HCT116 (cell line): Measurements from ENCODE around the gene UBE3D. TPM values are rescaled to one million over a fixed set of nuclear protein-coding genes. Genes with fewer than 3 reads are reported as not detected.

ENCODE experiments used
- ATAC-seq: fragments of 200-7000 bp; cut with Tn5 transposase; 2 replicates; pipeline ENCODE4 v1.9.1; 2020; ENCODE audit warnings: mild to moderate bottlenecking, moderate library complexity
- BruUV-seq: library from RNA; stranded (reverse); fragments of 400-500 nt; replicated peaks from 2 replicates; lab custom pipeline; 2021; lab: Mats Ljungman, UMichigan
- CTCF ChIA-PET: fragments of 300-600 bp; sonication (Branson Sonifier 250); formaldehyde crosslinking; loops from one replicate; lab custom pipeline; 2021; ENCODE audit warnings: antibody characterized with exemption; lab: Charles Lee
- POLR2A ChIA-PET: fragments of 300-600, 350-600 bp; sonication (Branson Sonifier 250); formaldehyde crosslinking; loops from one replicate; lab custom pipeline; 2021; ENCODE audit warnings: antibody characterized with exemption; lab: Charles Lee
- RAD21 ChIA-PET, 2 experiments: fragments of 300-600 bp; sonication (Branson Sonifier 250); formaldehyde crosslinking; loops; one replicate each; lab custom pipeline; 2023; ENCODE audit warnings: low total read pairs in 2 of 2; ENCODE audit not compliant: uncharacterized antibody in 2 of 2, unreplicated experiment in 2 of 2, low non-redundant PET in 1 of 2; lab: Charles Lee
- DNase-seq: peaks from one replicate; pipeline ENCODE4 v3.0.0-alpha.2; 2010; ENCODE audit warnings: low read depth, low spot score
- H2AFZ ChIP-seq: fragments of 200-600 bp; shearing (Covaris generic), sonication (generic); 2 replicates; pipeline ENCODE4 v1.6.1; 2017; ENCODE audit warnings: low read depth, mixed run types, mixed read lengths, antibody characterized with exemption, low read length; ENCODE audit not compliant: poor library complexity, severe bottlenecking
- H3K27ac ChIP-seq: 2 replicates; pipeline ENCODE4 v1.5.1; 2012; ENCODE audit warnings: low read depth, low read length
- H3K27me3 ChIP-seq: fragments of 200-600 bp; sonication (generic); 2 replicates; pipeline ENCODE4 v1.6.1; 2016; ENCODE audit warnings: mixed run types, low read length, mixed read lengths; ENCODE audit not compliant: insufficient read depth
- H3K36me3 ChIP-seq, 2 experiments: fragments of 200-500 bp in 1 of 2; fragments of 200-600 bp in 1 of 2; sonication (Bioruptor generic) in 1 of 2; sonication (generic) in 1 of 2; 2 replicates each; pipeline versions ENCODE4 v1.5.1 to v1.6.1; 2014 to 2016; ENCODE audit warnings: low read length in 2 of 2, inconsistent platforms in 1 of 2, mixed read lengths in 1 of 2, mixed run types in 1 of 2; ENCODE audit not compliant: insufficient read depth in 2 of 2, control insufficient read depth in 1 of 2
- H3K4me1 ChIP-seq, 2 experiments: fragments of 200-600 bp in 1 of 2; sonication (generic) in 1 of 2; 2 replicates each; pipeline versions ENCODE4 v1.5.1 to v1.6.1; 2012 to 2017; ENCODE audit warnings: low read length in 2 of 2, inconsistent platforms in 1 of 2, mild to moderate bottlenecking in 1 of 2, mixed read lengths in 1 of 2, mixed run types in 1 of 2, moderate library complexity in 1 of 2; ENCODE audit not compliant: insufficient read depth in 2 of 2, control insufficient read depth in 1 of 2
- H3K4me2 ChIP-seq: fragments of 200-600 bp; sonication (generic); 2 replicates; pipeline ENCODE4 v1.6.1; 2017; ENCODE audit warnings: mixed run types, low read length, mixed read lengths
- H3K4me3 ChIP-seq, 2 experiments: fragments of 200-600 bp in 1 of 2; sonication (generic) in 1 of 2; replicated peaks in 1 of 2; 2 replicates each; pipeline ENCODE4 v1.5.1; 2011 to 2016; ENCODE audit warnings: low read length in 2 of 2, control low read depth in 1 of 2, low read depth in 1 of 2, mild to moderate bottlenecking in 1 of 2, mixed read lengths in 1 of 2, mixed run types in 1 of 2
- H3K79me2 ChIP-seq: fragments of 200-600 bp; sonication (generic); 2 replicates; pipeline ENCODE4 v1.6.1; 2017; ENCODE audit warnings: mild to moderate bottlenecking, mixed run types, low read length, moderate library complexity, mixed read lengths; ENCODE audit not compliant: insufficient read depth
- H3K9ac ChIP-seq: fragments of 200-600 bp; sonication (generic); 2 replicates; pipeline ENCODE4 v1.6.1; 2016; ENCODE audit warnings: low read length, mixed read lengths
- H3K9me2 ChIP-seq: fragments of 200-600 bp; sonication (generic), shearing (Covaris generic); 2 replicates; pipeline ENCODE4 v1.6.1; 2017; ENCODE audit warnings: mixed run types, mild to moderate bottlenecking, moderate library complexity; ENCODE audit not compliant: insufficient read depth
- H3K9me3 ChIP-seq, 2 experiments: fragments of 200-500 bp in 1 of 2; fragments of 200-600 bp in 1 of 2; sonication (Bioruptor generic) in 1 of 2; sonication (generic) in 1 of 2; 2 replicates each; pipeline ENCODE4 v1.6.1; 2014 to 2017; ENCODE audit warnings: low read length in 2 of 2, mixed read lengths in 2 of 2, inconsistent platforms in 1 of 2, low read depth in 1 of 2, mild to moderate bottlenecking in 1 of 2, mixed run types in 1 of 2, moderate library complexity in 1 of 2; ENCODE audit not compliant: control insufficient read depth in 1 of 2, insufficient read depth in 1 of 2
- H4K20me1 ChIP-seq: fragments of 200-600 bp; sonication (generic), shearing (Covaris generic); 2 replicates; pipeline ENCODE4 v1.6.1; 2017; ENCODE audit warnings: mixed run types, mild to moderate bottlenecking, moderate library complexity; ENCODE audit not compliant: insufficient read depth
- CBX3 ChIP-seq: IDR thresholded peaks from 2 replicates; pipeline ENCODE4 v1.6.1; 2012; ENCODE audit warnings: low read depth
- CTCF ChIP-seq, 3 experiments: fragments of 200-600 bp in 1 of 3; sonication (generic) in 1 of 3; IDR thresholded peaks in 2 of 3; conservative IDR thresholded peaks in 1 of 3; 2 replicates each; pipeline ENCODE4 v1.5.1; 2012 to 2017; ENCODE audit warnings: low read depth in 2 of 3, low read length in 2 of 3, antibody characterized with exemption in 1 of 3, borderline replicate concordance in 1 of 3, control low read depth in 1 of 3, mild to moderate bottlenecking in 1 of 3, mixed read lengths in 1 of 3, mixed run types in 1 of 3, moderate library complexity in 1 of 3; ENCODE audit not compliant: insufficient read depth in 1 of 3
- EGR1 ChIP-seq: IDR thresholded peaks from 2 replicates; pipeline ENCODE4 v1.6.1; 2012; ENCODE audit warnings: low read depth
- ELF1 ChIP-seq: IDR thresholded peaks from 2 replicates; pipeline ENCODE4 v1.6.1; 2012; ENCODE audit warnings: low read depth, borderline replicate concordance
- EZH2 ChIP-seq: fragments of 200-600 bp; sonication (generic); IDR thresholded peaks from 2 replicates; pipeline ENCODE4 v1.6.1; 2017; ENCODE audit warnings: antibody characterized with exemption, mixed run types
- EZH2phosphoT487 ChIP-seq: fragments of 200-600 bp; IDR thresholded peaks from 2 replicates; pipeline ENCODE4 v1.6.1; 2018; ENCODE audit warnings: antibody characterized with exemption, borderline replicate concordance
- FOSL1 ChIP-seq: IDR thresholded peaks from 2 replicates; pipeline ENCODE4 v1.6.1; 2012; ENCODE audit warnings: low read depth
- POLR2A ChIP-seq: IDR thresholded peaks from 2 replicates; pipeline ENCODE4 v1.7.0; 2011; ENCODE audit warnings: borderline replicate concordance; ENCODE audit not compliant: insufficient read depth, insufficient read length; ENCODE audit errors: extremely low read depth
- REST ChIP-seq: IDR thresholded peaks from 2 replicates; pipeline ENCODE4 v1.6.1; 2012; ENCODE audit warnings: low read depth
- SIN3A ChIP-seq: IDR thresholded peaks from 2 replicates; pipeline ENCODE4 v1.6.1; 2012; ENCODE audit warnings: low read depth
- TCF7L2 ChIP-seq: IDR thresholded peaks from 2 replicates; pipeline ENCODE4 v1.7.0; 2011; ENCODE audit warnings: borderline replicate concordance, inconsistent platforms; ENCODE audit not compliant: insufficient read depth, insufficient read length; ENCODE audit errors: extremely low read depth
- ZFX ChIP-seq: fragments of 450-650 bp; IDR thresholded peaks from 2 replicates; pipeline ENCODE4 v1.6.1; 2017
- intact Hi-C: fragments of 100-400 bp; cut with micrococcal nuclease; formaldehyde crosslinking; loops from 2 replicates; pipeline ENCODE4 v1.10.0; 2022
- total RNA-seq: library from RNA; stranded (reverse); gene quantifications from one replicate; pipeline ENCODE4 v1.2.1, GENCODE V29; 2021; ENCODE audit not compliant: unreplicated experiment

Gene UBE3D
- total RNA-seq, 1 experiment from 2014 or later, result 9.0 TPM

- Histone ChIP-seq H3K79me2 (no peaks in the 10 kb centered on the region), H3K4me3 (no peak overlapping the region), H3K27ac (no peak overlapping the region), H3K9ac (no peak overlapping the region), H3K9me2 (no peaks in the 10 kb centered on the region), H3K4me2 (no peak overlapping the region), H3K36me3 (no peaks in the 10 kb centered on the region), H3K9me3 (no peaks in the 10 kb centered on the region), H4K20me1 (no peaks in the 10 kb centered on the region), H2AFZ (no peak overlapping the region), H3K4me1 (no peaks in the 10 kb centered on the region), H3K27me3 (no peaks in the 10 kb centered on the region)
- no peak for TF ChIP-seq EZH2phosphoT487
- TF ChIP-seq ZFX, result no peak
- no peak for TF ChIP-seq SIN3A
- no peak for TF ChIP-seq REST
- no peak for TF ChIP-seq EZH2
- DNase-seq (no peak), ATAC-seq (no peak)
- ChIA-PET RAD21 (no interaction called here), POLR2A (no interaction called here), CTCF (no interaction called here)
- intact Hi-C loops, result no loop called here
- BruUV-seq, result no TSS peak
Observed at GRCh38 chr6:83113258-83113657, 47.6 kb upstream of the UBE3D start.

- H3K4me3 ChIP-seq, result no peak overlapping the region
- no peaks in the 10 kb centered on the region for H3K9me3 ChIP-seq
- H3K36me3 ChIP-seq, result no peaks in the 10 kb centered on the region
- H3K9ac ChIP-seq, result no peak overlapping the region
- no peak for DNase-seq
- ATAC-seq, result no peak
- H3K4me1 ChIP-seq, result no peaks in the 10 kb centered on the region
- H3K79me2 ChIP-seq, result no peaks in the 10 kb centered on the region
- ChIA-PET CTCF (no interaction called here), RAD21 (no interaction called here), POLR2A (no interaction called here)
- intact Hi-C loops, result no loop called here
- no peaks in the 10 kb centered on the region for H3K27me3 ChIP-seq
- H3K27ac ChIP-seq, result no peak overlapping the region
- H3K9me2 ChIP-seq, result no peaks in the 10 kb centered on the region
- H4K20me1 ChIP-seq, result no peaks in the 10 kb centered on the region
- no TSS peak for BruUV-seq
- no peak overlapping the region for H3K4me2 ChIP-seq
- H2AFZ ChIP-seq, result no peak overlapping the region
- TF ChIP-seq EGR1, result no peak
- TF ChIP-seq FOSL1, result no peak
- no peak for TF ChIP-seq SIN3A
- TF ChIP-seq CTCF (IDR thresholded peaks at IDR 0.05 in 2 of 3, conservative IDR thresholded peaks at IDR 0.05 in 1 of 3; ENCODE audit: borderline replicate concordance in 1 of 3, insufficient read depth in 1 of 3, low read depth in 2 of 3, low read length in 2 of 3), result no peak
- TF ChIP-seq EZH2, result no peak
- no peak for TF ChIP-seq CBX3
- TF ChIP-seq TCF7L2, result no peak
- no peak for TF ChIP-seq REST
- no peak for TF ChIP-seq POLR2A
- no peak for TF ChIP-seq ELF1
Observed at GRCh38 chr6:83108378-83108777, 42.7 kb upstream of the UBE3D start.
